ENCODE results near the gene CATSPER1.
"Not testable (repeated sequence)": the region's sequence is repeated elsewhere in the genome, so short reads cannot be mapped to it uniquely, and the experiment has no call there.

The CATSPER1 gene

GRCh38 chr11:66039765-66040164 is 13.5 kb upstream of the CATSPER1 start:
- no peak for DNase-seq
- H3K4me3 ChIP-seq (ENCODE audit: control insufficient read depth in 1 of 7, extremely low read depth in 1 of 7, insufficient read depth in 4 of 7, low read depth in 2 of 7, low read length in 6 of 7) = no peak overlapping the region
- no peaks in the 10 kb centered on the region for H3K9me3 ChIP-seq (ENCODE audit: control extremely low read depth in 1 of 5, control insufficient read depth in 4 of 5, insufficient read depth in 2 of 5, low read depth in 1 of 5, low read length in 4 of 5)
- no peaks in the 10 kb centered on the region for H3K36me3 ChIP-seq (ENCODE audit: control insufficient read depth in 4 of 4, insufficient read depth in 4 of 4, low read length in 3 of 4)
- 100% methylated on average over 2 of the region's 3 CpGs for WGBS (ENCODE audit: insufficient coverage)
- CTCF ChIA-PET = interaction anchor here (0.5 to 2.9 kb wide), 4 partner anchors 13 to 311 kb away, joined by 3 to 18 read pairs (median 4); partner anchors contain the start of gene SF3B2
- H3K27ac ChIP-seq (ENCODE audit: insufficient read depth in 1 of 2, low read depth in 1 of 2, low read length in 2 of 2, poor library complexity in 1 of 2, severe bottlenecking in 2 of 2) = no peak overlapping the region
- H3K27me3 ChIP-seq (replicated peaks in 2 of 5; ENCODE audit: control insufficient read depth in 4 of 5, insufficient read depth in 5 of 5, low read length in 4 of 5) = no peaks in the 10 kb centered on the region
- POLR2A ChIA-PET = no interaction called here
- H3K4me1 ChIP-seq (ENCODE audit: control extremely low read depth in 1 of 4, control insufficient read depth in 4 of 4, insufficient read depth in 4 of 4, low read length in 3 of 4) = peaks cover 0 to 1% (median under 1%) of the 10 kb centered on the region in 4 experiments

- no peak overlapping the region for H3K27ac ChIP-seq (ENCODE audit: insufficient read depth in 1 of 2, low read depth in 1 of 2, low read length in 2 of 2, poor library complexity in 1 of 2, severe bottlenecking in 2 of 2)
- no peaks in the 10 kb centered on the region for H3K4me1 ChIP-seq (ENCODE audit: control extremely low read depth in 1 of 4, control insufficient read depth in 4 of 4, insufficient read depth in 4 of 4, low read length in 3 of 4)
- no CpG with 5 or more reads among the region's 3 CpGs for WGBS (ENCODE audit: insufficient coverage)
- H3K36me3 ChIP-seq (ENCODE audit: control insufficient read depth in 4 of 4, insufficient read depth in 4 of 4, low read length in 3 of 4) = no peaks in the 10 kb centered on the region
- H3K9me3 ChIP-seq (ENCODE audit: control extremely low read depth in 1 of 5, control insufficient read depth in 4 of 5, insufficient read depth in 2 of 5, low read depth in 1 of 5, low read length in 4 of 5) = no peaks in the 10 kb centered on the region
- DNase-seq = no peak
- H3K27me3 ChIP-seq (replicated peaks in 2 of 5; ENCODE audit: control insufficient read depth in 4 of 5, insufficient read depth in 5 of 5, low read length in 4 of 5) = no peaks in the 10 kb centered on the region
- no peak overlapping the region for H3K4me3 ChIP-seq (ENCODE audit: control insufficient read depth in 1 of 7, extremely low read depth in 1 of 7, insufficient read depth in 4 of 7, low read depth in 2 of 7, low read length in 6 of 7)
- ChIA-PET CTCF (interaction anchor here (0.6 to 4.3 kb wide), 4 partner anchors 8 to 450 kb away, joined by 3 to 21 read pairs (median 14); partner anchors contain the start of gene CATSPER1), POLR2A (no interaction called here)
These were observed 11.0 kb upstream of the CATSPER1 start for GRCh38 chr11:66037327-66037726.

- POLR2A ChIA-PET = no interaction called here
- DNase-seq = no peak
- no peaks in the 10 kb centered on the region for H3K36me3 ChIP-seq (ENCODE audit: control insufficient read depth in 4 of 4, insufficient read depth in 4 of 4, low read length in 3 of 4)
- 95% methylated on average over 3 of the region's 5 CpGs for WGBS (ENCODE audit: insufficient coverage)
- CTCF ChIA-PET = interaction anchor here (1.0 to 4.3 kb wide), 5 partner anchors 9 to 45 kb away, joined by 3 to 21 read pairs (median 5); partner anchors contain the start of gene CATSPER1
- H3K4me1 ChIP-seq (ENCODE audit: control extremely low read depth in 1 of 4, control insufficient read depth in 4 of 4, insufficient read depth in 4 of 4, low read length in 3 of 4) = no peaks in the 10 kb centered on the region
- H3K27ac ChIP-seq (ENCODE audit: insufficient read depth in 1 of 2, low read depth in 1 of 2, low read length in 2 of 2, poor library complexity in 1 of 2, severe bottlenecking in 2 of 2) = no peak overlapping the region
- no peak overlapping the region for H3K4me3 ChIP-seq (ENCODE audit: control insufficient read depth in 1 of 7, extremely low read depth in 1 of 7, insufficient read depth in 4 of 7, low read depth in 2 of 7, low read length in 6 of 7)
- peaks cover 0 to 4% (median 0%) of the 10 kb centered on the region in 5 experiments for H3K27me3 ChIP-seq (replicated peaks in 2 of 5; ENCODE audit: control insufficient read depth in 4 of 5, insufficient read depth in 5 of 5, low read length in 4 of 5)
- no peaks in the 10 kb centered on the region for H3K9me3 ChIP-seq (ENCODE audit: control extremely low read depth in 1 of 5, control insufficient read depth in 4 of 5, insufficient read depth in 2 of 5, low read depth in 1 of 5, low read length in 4 of 5)
These were observed 10.0 kb upstream of the CATSPER1 start for GRCh38 chr11:66036334-66036710.

GRCh38 chr11:66035653-66036333 is 9.5 kb upstream of the CATSPER1 start:
- ChIA-PET POLR2A (no interaction called here), CTCF (interaction anchor here (1.0 to 4.3 kb wide), 5 partner anchors 8 to 45 kb away, joined by 3 to 21 read pairs (median 5); partner anchors contain the start of gene CATSPER1)
- peaks cover 0 to 4% (median 0%) of the 10 kb centered on the region in 5 experiments for H3K27me3 ChIP-seq (replicated peaks in 2 of 5; ENCODE audit: control insufficient read depth in 4 of 5, insufficient read depth in 5 of 5, low read length in 4 of 5)
- H3K4me3 ChIP-seq (ENCODE audit: control insufficient read depth in 1 of 7, extremely low read depth in 1 of 7, insufficient read depth in 4 of 7, low read depth in 2 of 7, low read length in 6 of 7) = no peak overlapping the region
- H3K4me1 ChIP-seq (ENCODE audit: control extremely low read depth in 1 of 4, control insufficient read depth in 4 of 4, insufficient read depth in 4 of 4, low read length in 3 of 4) = no peaks in the 10 kb centered on the region
- DNase-seq = no peak
- 93% methylated on average over 7 of the region's 9 CpGs for WGBS (ENCODE audit: insufficient coverage)
- no peaks in the 10 kb centered on the region for H3K9me3 ChIP-seq (ENCODE audit: control extremely low read depth in 1 of 5, control insufficient read depth in 4 of 5, insufficient read depth in 2 of 5, low read depth in 1 of 5, low read length in 4 of 5)
- no peaks in the 10 kb centered on the region for H3K36me3 ChIP-seq (ENCODE audit: control insufficient read depth in 4 of 4, insufficient read depth in 4 of 4, low read length in 3 of 4)
- H3K27ac ChIP-seq (ENCODE audit: insufficient read depth in 1 of 2, low read depth in 1 of 2, low read length in 2 of 2, poor library complexity in 1 of 2, severe bottlenecking in 2 of 2) = no peak overlapping the region

- Histone ChIP-seq H3K36me3 (ENCODE audit: control insufficient read depth in 4 of 4, insufficient read depth in 4 of 4, low read length in 3 of 4) (no peaks in the 10 kb centered on the region), H3K27me3 (replicated peaks in 2 of 5; ENCODE audit: control insufficient read depth in 4 of 5, insufficient read depth in 5 of 5, low read length in 4 of 5) (peaks cover 0 to 4% (median 0%) of the 10 kb centered on the region in 5 experiments), H3K4me3 (ENCODE audit: control insufficient read depth in 1 of 7, extremely low read depth in 1 of 7, insufficient read depth in 4 of 7, low read depth in 2 of 7, low read length in 6 of 7) (no peak overlapping the region), H3K9me3 (ENCODE audit: control extremely low read depth in 1 of 5, control insufficient read depth in 4 of 5, insufficient read depth in 2 of 5, low read depth in 1 of 5, low read length in 4 of 5) (no peaks in the 10 kb centered on the region), H3K27ac (ENCODE audit: insufficient read depth in 1 of 2, low read depth in 1 of 2, low read length in 2 of 2, poor library complexity in 1 of 2, severe bottlenecking in 2 of 2) (no peak overlapping the region), H3K4me1 (ENCODE audit: control extremely low read depth in 1 of 4, control insufficient read depth in 4 of 4, insufficient read depth in 4 of 4, low read length in 3 of 4) (no peaks in the 10 kb centered on the region)
- 94% methylated on average over 4 of the region's 8 CpGs for WGBS (ENCODE audit: insufficient coverage)
- POLR2A ChIA-PET = no interaction called here
- DNase-seq = peak in 1 of 3 donors; percentile 43
- CTCF ChIA-PET = interaction anchor here (0.8 kb wide), 1 partner anchor 289 kb away, joined by 3 read pairs; no protein-coding TSS in a partner anchor
These were observed 6.9 kb upstream of the CATSPER1 start for GRCh38 chr11:66032957-66033735.

GRCh38 chr11:66023186-66023440 is 3.2 kb downstream of the CATSPER1 start:
- H3K27ac ChIP-seq (ENCODE audit: insufficient read depth in 1 of 2, low read depth in 1 of 2, low read length in 2 of 2, poor library complexity in 1 of 2, severe bottlenecking in 2 of 2); H3K4me3 ChIP-seq (ENCODE audit: control insufficient read depth in 1 of 7, extremely low read depth in 1 of 7, insufficient read depth in 4 of 7, low read depth in 2 of 7, low read length in 6 of 7); POLR2A ChIA-PET; H3K9me3 ChIP-seq (ENCODE audit: control extremely low read depth in 1 of 5, control insufficient read depth in 4 of 5, insufficient read depth in 2 of 5, low read depth in 1 of 5, low read length in 4 of 5); DNase-seq; H3K36me3 ChIP-seq (ENCODE audit: control insufficient read depth in 4 of 4, insufficient read depth in 4 of 4, low read length in 3 of 4); H3K27me3 ChIP-seq (replicated peaks in 2 of 5; ENCODE audit: control insufficient read depth in 4 of 5, insufficient read depth in 5 of 5, low read length in 4 of 5): not testable (repeated sequence)
- H3K4me1 ChIP-seq (ENCODE audit: control extremely low read depth in 1 of 4, control insufficient read depth in 4 of 4, insufficient read depth in 4 of 4, low read length in 3 of 4) = peaks cover 0 to 26% (median 23%) of the 10 kb centered on the region in 4 experiments
- CTCF ChIA-PET = interaction anchor here (0.6 to 2.9 kb wide), 16 partner anchors 10 to 357 kb away, joined by 3 to 19 read pairs (median 4); partner anchors contain the start of genes BANF1, CST6 and EIF1AD
- 76% methylated on average over 4 of the region's 5 CpGs for WGBS (ENCODE audit: insufficient coverage)
